Left renal pelvis (tissue), 4 donors: ENCODE data around the gene KLK8. TPM values are rescaled to one million over a fixed set of nuclear protein-coding genes. Genes with fewer than 3 reads are reported as not detected.

ENCODE experiments used
- DNase-seq, 4 donors: peaks; one replicate each; pipeline ENCODE4 v3.0.0-alpha.2; 2013; ENCODE audit warnings: low read depth in 4 of 4, low spot score in 3 of 4
- polyA plus RNA-seq, 4 donors: library from polyadenylated mRNA; unstranded; fragments of 120-200 nt; gene quantifications; one replicate each; pipeline ENCODE4 v1.2.1, GENCODE V29; 2013; ENCODE audit not compliant: insufficient read length in 4 of 4

The KLK8 gene
- 10 to 100 TPM in 1 of 4 donors, 1 to 10 TPM in 3; 1.4 to 39.7 (median 3.3) TPM for polyA plus RNA-seq

DNA sequence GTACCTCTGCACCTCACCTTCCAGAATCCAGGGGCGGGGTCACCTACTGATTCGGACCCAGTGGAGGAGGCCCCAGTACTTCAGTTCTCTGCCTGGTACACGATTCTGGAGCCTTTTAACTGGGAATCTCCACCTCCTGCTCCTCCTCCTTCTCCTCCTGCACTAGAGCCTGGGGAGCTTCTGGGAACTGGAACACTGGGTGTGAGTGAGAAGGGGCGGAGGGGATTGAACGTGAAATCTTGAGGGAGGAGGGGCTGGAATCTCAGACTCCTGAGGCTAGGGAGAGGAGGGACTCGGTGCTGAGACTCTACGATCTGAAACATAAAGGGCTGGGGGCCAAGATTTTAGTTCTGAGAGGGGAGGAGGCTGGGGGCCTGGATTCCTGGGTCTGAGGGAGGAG lies at the start of gene KLK8:
Gene KLK8, minus strand, starts transcription at position 90 of the 400 bp plus-strand sequence. CDS start 437 bp downstream, outside the sequence.
- DNase-seq = no peak

DNA sequence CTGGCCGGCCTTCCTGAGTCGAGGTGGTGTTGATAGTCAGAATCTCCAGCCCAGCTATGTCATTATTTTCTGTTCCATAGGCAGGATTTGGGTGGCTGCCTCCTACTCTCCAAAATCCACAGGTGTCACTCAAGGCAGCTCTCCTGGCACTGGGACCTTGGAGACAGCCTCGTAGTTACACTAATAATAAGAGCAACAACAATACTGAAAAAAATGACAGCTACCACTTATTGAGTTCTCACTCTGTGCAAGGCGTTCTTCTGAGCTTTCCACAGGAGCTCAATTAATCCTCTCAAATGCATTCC lies 45.6 kb upstream of the KLK8 start:
- DNase-seq = no peak

DNA sequence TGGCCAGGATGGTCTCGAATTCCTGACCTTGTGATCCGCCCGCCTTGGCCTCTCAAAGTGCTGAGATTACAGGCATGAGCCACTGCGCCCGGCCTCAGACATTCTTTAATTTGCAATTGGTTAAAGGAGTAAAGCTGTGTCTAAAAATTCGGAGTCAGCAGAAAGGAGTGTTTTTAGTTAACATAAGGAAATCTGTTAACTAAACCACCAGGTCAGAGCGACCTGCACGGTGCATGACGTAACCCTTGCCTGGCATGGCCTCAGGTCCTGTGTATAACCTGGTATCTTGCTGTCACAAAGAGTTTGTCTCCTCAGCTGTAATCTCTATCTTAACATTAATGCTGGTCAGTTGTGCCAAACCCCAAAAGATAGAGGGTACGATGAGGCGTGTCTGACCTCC lies 42.9 kb upstream of the KLK8 start:
- no peak for DNase-seq

- DNase-seq = no peak
Observed at GRCh38 chr19:51043497-51043896, 42.1 kb upstream of the KLK8 start.

GRCh38 chr19:51040151-51040550 lies 38.7 kb upstream of the KLK8 start:
- no peak for DNase-seq

DNA sequence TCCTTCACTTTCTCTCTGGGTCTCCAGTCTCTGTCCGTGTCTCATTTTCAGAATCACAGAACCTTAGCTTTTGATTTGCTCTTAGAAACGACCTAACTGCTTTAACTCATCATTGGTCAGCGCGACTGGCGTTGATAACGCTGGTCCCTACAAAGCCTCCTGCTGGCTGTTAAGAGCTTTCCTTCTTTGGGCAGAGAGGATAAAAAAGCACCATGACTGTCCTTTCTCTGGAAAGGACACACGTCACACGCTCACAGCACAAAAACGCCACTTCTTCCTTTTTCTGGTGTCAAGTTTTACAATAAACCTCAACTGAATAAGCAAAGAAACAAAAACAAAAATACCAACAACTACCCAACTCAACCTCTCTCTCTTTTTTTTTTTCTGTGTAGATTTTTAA lies 35.1 kb upstream of the KLK8 start:
- no peak for DNase-seq

DNA sequence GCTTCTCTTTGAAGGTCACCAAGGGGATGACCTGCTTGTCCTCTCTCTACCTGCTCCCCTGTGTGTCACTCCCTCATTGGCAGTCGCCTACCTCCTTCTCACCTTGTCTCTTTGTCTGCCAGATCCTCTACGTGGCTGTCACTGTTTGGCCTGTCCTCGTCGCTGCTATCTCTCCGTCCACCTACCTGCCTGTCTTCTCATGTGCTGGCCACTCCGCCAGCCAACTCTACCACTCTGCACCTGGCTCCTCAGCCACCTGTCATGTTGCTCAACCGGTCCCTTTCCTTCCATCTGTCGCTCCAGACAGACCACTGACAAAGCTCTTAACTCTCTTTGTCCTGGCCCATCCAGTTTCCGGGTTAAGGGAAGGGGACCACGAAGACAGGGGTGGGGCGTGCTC lies 33.3 kb upstream of the KLK8 start, which contains the start of gene KLK12:
Gene KLK12, minus strand, starts transcription at position 299 of the 400 bp plus-strand sequence. CDS start 381 bp downstream, outside the sequence.
- no peak for DNase-seq

GRCh38 chr19:51031880-51032225 lies 30.4 kb upstream of the KLK8 start:
- DNase-seq = no peak

DNA sequence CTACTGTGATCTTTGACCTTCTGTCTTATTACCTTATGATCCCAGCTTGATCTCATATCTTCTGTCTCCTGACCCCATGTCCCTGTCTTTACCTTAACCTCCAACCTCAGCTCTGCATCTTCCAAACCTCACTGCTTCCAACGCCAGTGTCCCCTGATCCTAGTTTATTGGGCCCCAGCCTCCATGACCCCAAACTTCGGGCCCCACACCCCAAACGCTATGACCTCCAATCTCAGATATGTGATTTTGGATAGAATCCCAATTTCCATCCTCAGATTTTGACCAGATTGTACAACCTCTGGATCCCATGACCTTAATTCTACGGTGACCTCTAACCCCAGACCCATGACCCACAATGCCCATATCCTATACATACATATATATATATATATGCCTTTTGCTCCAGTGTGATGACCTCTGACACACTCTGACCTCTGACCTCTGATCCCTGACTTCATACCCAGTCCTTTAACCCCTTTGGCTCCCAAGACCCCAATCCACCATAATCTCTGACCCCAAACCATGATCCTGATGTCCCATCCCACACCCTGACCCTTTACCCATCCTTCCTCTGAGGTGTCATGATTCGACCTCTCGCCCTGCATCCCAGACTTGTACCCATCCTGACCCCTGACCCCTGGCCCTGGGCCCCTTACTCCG lies 29.9 kb upstream of the KLK8 start:
- DNase-seq = no peak

GRCh38 chr19:51030631-51031030 lies 29.2 kb upstream of the KLK8 start:
- DNase-seq = no peak

DNA sequence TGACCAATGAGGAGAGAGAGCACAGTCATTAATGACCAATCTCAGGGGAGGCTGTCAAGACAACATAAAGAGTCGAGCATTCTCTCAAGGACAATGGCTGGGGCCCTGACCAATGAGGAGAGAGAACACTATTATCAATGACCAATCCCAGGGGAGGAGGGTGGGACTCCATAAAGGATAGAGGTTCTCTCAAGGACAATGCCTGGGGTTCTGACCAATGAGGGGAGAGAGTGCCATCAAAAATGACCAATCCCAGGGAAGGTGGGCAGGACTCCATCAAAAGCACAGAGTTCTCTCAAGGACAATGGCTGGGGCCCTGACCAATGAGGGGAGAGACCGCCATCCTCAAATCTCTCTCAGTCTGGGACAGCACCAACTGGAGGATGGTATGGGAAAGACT lies 28.3 kb upstream of the KLK8 start:
- no peak for DNase-seq

DNA sequence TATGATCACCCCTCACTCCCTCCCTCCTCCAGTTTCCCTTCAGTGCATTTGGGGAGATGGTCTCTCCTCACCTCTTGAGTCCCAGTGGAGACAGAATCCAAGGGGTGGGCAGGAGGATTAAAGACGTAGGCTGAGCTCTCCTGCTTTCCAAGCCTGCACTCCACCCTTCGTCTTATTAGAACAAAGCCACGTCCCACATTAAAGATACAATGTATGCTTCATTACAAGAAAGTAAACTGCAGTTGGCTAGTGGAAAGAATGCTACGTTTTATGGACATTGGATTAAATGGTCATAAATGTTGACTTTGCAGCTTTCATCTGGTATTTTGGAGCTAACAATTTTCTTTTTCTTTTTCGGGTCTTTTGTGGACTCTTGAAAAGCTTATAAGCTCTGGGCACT lies 26.5 kb upstream of the KLK8 start:
- DNase-seq = no peak

GRCh38 chr19:51027126-51027806 lies 25.9 kb upstream of the KLK8 start:
- DNase-seq = no peak

GRCh38 chr19:51026554-51026831 lies 25.1 kb upstream of the KLK8 start, which contains the start of gene KLK11:
TSS of gene KLK11 (minus strand) at chr19:51026616. CDS start at chr19:51025631, 985 bp downstream.
- DNase-seq = no peak

DNA sequence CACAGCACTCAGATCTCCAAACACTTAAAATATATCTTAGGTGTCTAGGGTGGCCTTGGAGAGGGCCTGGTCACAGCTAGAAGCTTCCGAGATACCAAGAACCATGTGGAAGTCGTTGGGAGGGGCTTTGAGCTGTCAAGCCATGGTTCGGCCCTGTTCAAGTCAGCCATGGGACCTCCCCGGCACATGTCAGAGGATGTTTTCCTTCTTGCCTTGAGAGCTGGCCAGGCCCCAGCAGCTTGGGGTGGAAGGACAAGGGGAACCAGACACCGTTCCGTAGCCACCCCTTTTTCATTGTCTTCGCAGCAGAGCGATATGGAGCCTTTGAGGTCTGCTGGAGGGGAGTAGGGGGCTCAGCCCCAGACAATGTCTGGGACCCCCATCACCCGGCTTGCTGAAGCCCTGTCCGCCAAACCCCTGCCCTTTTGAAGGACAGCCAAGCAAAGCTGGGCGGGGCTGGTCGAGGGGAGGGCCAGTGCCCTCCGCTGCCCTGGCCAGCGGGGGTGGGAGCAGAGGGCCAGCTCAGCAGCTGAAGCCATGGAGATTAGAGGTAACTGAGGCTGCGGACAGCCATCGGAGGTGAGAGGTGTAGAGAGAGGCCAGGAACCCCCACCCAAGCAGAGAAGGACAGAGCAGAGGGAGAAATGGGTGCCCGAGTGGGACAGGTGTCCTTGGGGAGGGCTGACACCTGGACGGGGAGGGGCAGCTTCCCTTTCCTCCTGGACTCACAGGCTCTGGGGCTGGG lies 24.6 kb upstream of the KLK8 start:
- no peak for DNase-seq

GRCh38 chr19:51025401-51025800 lies 24.0 kb upstream of the KLK8 start:
- DNase-seq = no peak

DNA sequence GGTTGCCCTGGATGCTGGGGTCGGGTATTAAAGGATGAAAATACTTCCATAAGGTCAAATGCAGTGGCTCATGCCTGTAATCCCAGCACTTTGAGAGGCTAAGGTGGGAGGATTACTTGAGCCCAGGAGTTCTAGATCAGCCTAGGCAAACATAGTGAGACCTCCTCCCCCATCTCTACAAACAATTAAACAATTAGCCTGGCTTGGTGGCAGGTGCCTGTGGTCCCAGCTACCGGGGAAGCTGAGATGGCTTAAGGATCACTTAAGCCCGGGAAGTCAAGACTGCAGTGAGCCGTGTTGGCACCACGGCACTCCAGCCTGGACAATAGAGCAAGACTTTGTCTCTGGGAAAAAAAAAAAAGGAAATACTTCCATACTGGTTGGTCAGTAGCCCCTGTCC lies 23.5 kb upstream of the KLK8 start:
- no peak for DNase-seq

GRCh38 chr19:51023946-51024345 lies 22.5 kb upstream of the KLK8 start:
- no peak for DNase-seq

DNA sequence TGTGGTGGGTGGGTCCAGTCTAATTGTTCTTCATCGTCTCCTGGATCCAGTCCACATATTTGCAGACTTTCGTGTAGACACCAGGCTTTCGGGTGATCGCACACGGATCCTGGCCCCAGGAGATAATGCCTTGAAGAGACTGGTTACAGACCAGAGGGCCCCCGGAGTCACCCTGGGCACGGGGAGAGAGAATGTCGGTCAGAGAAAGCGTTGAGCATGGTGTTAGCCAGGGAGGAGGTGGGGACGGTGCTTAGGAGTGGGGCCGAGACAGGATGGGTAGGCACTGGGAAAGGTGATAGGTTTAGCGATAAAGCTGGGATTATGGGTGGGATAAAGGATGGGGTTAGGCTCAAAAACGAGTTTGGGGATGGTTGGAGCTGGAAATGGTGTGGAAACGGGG lies 21.1 kb upstream of the KLK8 start:
- no peak for DNase-seq

DNA sequence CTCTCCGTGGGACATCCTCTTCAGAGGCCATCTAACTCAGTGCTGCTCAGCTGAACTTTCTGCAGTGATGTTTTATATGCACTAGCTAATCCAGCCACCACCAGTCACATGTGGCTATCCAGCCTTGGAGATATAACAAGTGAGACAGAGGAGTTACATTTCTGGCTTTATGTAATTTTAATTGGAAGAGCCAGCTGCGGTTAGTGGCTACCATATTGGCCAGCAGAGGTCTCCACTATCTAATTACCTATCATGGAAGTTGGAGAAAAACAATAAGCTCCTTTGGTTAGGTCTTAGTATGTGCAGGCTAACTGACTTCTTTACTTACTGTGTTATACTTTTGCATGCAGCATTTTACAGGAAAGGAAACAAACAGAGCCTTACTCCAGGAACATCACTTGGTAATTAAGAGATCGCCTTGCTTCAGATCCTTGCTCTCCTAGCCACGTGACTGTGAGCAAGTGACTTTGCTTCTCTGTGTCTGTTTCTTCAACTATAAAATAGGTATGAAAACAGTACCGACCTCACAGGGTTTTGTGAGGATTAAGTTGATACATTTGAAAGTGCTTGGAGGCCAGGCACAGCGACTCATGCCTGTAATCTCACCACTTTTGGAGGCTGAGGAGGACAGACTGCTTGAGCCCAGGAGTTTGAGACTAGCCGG lies 19.7 kb upstream of the KLK8 start:
- DNase-seq = no peak

GRCh38 chr19:51019544-51019925 lies 18.1 kb upstream of the KLK8 start, which contains the start of gene KLK10:
TSS of gene KLK10 (minus strand) at chr19:51019709. CDS start at chr19:51019130, 579 bp downstream.
- DNase-seq = no peak
